K562 (cell line): ENCODE data around the gene CGNL1. TPM values are rescaled to one million over a fixed set of nuclear protein-coding genes. Genes with fewer than 3 reads are reported as not detected.

ENCODE experiments used
- ATAC-seq: fragments of 200-7000 bp; cut with Tn5 transposase; 3 replicates; pipeline ENCODE4 v1.9.1; 2020; ENCODE audit warnings: moderate library complexity
- BruUV-seq: library from RNA; stranded (reverse); fragments of 400-500 nt; replicated peaks from 2 replicates; lab custom pipeline; 2021; lab: Mats Ljungman, UMichigan
- CTCF ChIA-PET: fragments of 300-600 bp; formaldehyde crosslinking; extraction: SDS; loops from one replicate; lab custom pipeline; 2021; ENCODE audit warnings: low intra/inter-chr PET ratio; lab: Yijun Ruan, JAX
- POLR2A ChIA-PET: fragments of 300-600, 350-650 bp; sonication (Branson Sonifier 250); formaldehyde crosslinking; extraction: SDS; loops from one replicate; lab custom pipeline; 2021; ENCODE audit warnings: antibody characterized with exemption, inconsistent platforms; lab: Yijun Ruan, JAX
- DNase-seq, 4 experiments: peaks; one replicate each; pipeline versions ENCODE4 v3.0.0 to v3.0.0-alpha.2; 2011 to 2018; ENCODE audit warnings: low spot score in 3 of 4, mixed read lengths in 3 of 4; ENCODE audit errors: extremely low read depth in 1 of 4
- FAIRE-seq: peaks from 2 replicates; lab custom pipeline; 2011; peaks lifted over from hg19 to GRCh38; lab: Jason Lieb, UNC
- H2AFZ ChIP-seq: 2 replicates; pipeline ENCODE4 v1.6.0; 2011; ENCODE audit warnings: low read depth, low read length, control low read depth, inconsistent platforms
- H3K27ac ChIP-seq: fragments of 200-600 bp; 3 replicates; pipeline ENCODE4 v1.8.0; 2011; ENCODE audit warnings: low read depth, mild to moderate bottlenecking, control low read depth, inconsistent platforms, low read length, moderate library complexity, mixed read lengths; ENCODE audit errors: extremely low read depth
- H3K27me3 ChIP-seq, 2 experiments: fragments of 300-600 bp in 1 of 2; 2 replicates in 1 of 2; 3 replicates in 1 of 2; pipeline versions ENCODE4 v1.6.0 to v1.8.0; 2011; ENCODE audit warnings: inconsistent platforms in 2 of 2, low read length in 2 of 2, mild to moderate bottlenecking in 1 of 2, mixed read lengths in 1 of 2, moderate library complexity in 1 of 2; ENCODE audit not compliant: control insufficient read depth in 2 of 2, insufficient read depth in 2 of 2
- H3K36me3 ChIP-seq: fragments of 300-600 bp; 3 replicates; pipeline ENCODE4 v1.8.0; 2011; ENCODE audit warnings: mild to moderate bottlenecking, low read length, inconsistent platforms; ENCODE audit not compliant: control insufficient read depth, insufficient read depth
- H3K4me1 ChIP-seq, 2 experiments: fragments of 200-600 bp in 1 of 2; replicated peaks in 1 of 2; 2 replicates in 1 of 2; 3 replicates in 1 of 2; pipeline versions ENCODE4 v1.5.1 to v1.8.0; 2011; ENCODE audit warnings: inconsistent platforms in 2 of 2, low read length in 2 of 2, mild to moderate bottlenecking in 1 of 2, mixed read lengths in 1 of 2, moderate library complexity in 1 of 2; ENCODE audit not compliant: control insufficient read depth in 2 of 2, insufficient read depth in 2 of 2
- H3K4me2 ChIP-seq: 2 replicates; pipeline ENCODE4 v1.6.1; 2011; ENCODE audit warnings: low read length, control low read depth, inconsistent platforms, mixed read lengths; ENCODE audit not compliant: insufficient read depth
- H3K4me3 ChIP-seq: fragments of 200-600 bp; sonication (generic), shearing (Covaris generic); 2 replicates; pipeline ENCODE4 v1.5.1; 2016; ENCODE audit warnings: control low read depth, inconsistent platforms
- H3K79me2 ChIP-seq: fragments of 200-600 bp; 3 replicates; pipeline ENCODE4 v1.8.0; 2011; ENCODE audit warnings: low read length, inconsistent platforms; ENCODE audit not compliant: control insufficient read depth, insufficient read depth
- H3K9ac ChIP-seq, 2 experiments: 2 replicates each; pipeline versions ENCODE4 v1.6.0 to v1.6.1; 2011; ENCODE audit warnings: low read depth in 2 of 2, low read length in 2 of 2, control low read depth in 1 of 2, inconsistent platforms in 1 of 2, mild to moderate bottlenecking in 1 of 2, mixed read lengths in 1 of 2; ENCODE audit not compliant: insufficient read depth in 1 of 2
- H3K9me1 ChIP-seq: one replicate; pipeline ENCODE4 v1.6.0; 2011; ENCODE audit warnings: inconsistent platforms, mild to moderate bottlenecking, low read length, moderate library complexity; ENCODE audit not compliant: control insufficient read depth, insufficient read depth
- H3K9me3 ChIP-seq: replicated peaks from 2 replicates; pipeline ENCODE4 v1.5.1; 2011; ENCODE audit warnings: low read depth, low read length, inconsistent platforms; ENCODE audit not compliant: control insufficient read depth, insufficient read depth
- H4K20me1 ChIP-seq: replicated peaks from 2 replicates; pipeline ENCODE4 v1.6.1; 2011; ENCODE audit warnings: low read length, inconsistent platforms, mixed read lengths; ENCODE audit not compliant: control insufficient read depth, insufficient read depth
- CCNT2 ChIP-seq: IDR thresholded peaks from 2 replicates; pipeline ENCODE4 v1.6.1; 2011; ENCODE audit warnings: borderline replicate concordance, low read depth, mild to moderate bottlenecking, moderate library complexity, mixed read lengths, low read length; ENCODE audit not compliant: insufficient read length; ENCODE audit errors: extremely low read depth
- HNRNPK ChIP-seq: fragments of 200-400 bp; formaldehyde crosslinking; IDR thresholded peaks from one replicate; pipeline ENCODE4 v1.6.1; 2018; ENCODE audit warnings: mild to moderate bottlenecking, low read depth, low read length; ENCODE audit not compliant: poor library complexity, severe bottlenecking
- KAT7 ChIP-seq: sonication (generic); formaldehyde crosslinking; IDR thresholded peaks from 2 replicates; pipeline ENCODE4 v1.8.0; 2022; ENCODE audit warnings: missing genetic modification reagents, mild to moderate bottlenecking, borderline replicate concordance
- MCM5 ChIP-seq: fragments of 450-650 bp; IDR thresholded peaks from 2 replicates; pipeline ENCODE4 v1.6.1; 2016; ENCODE audit warnings: low read depth
- RBM25 ChIP-seq: fragments of 200-400 bp; formaldehyde crosslinking; IDR thresholded peaks from 2 replicates; pipeline ENCODE4 v1.6.1; 2018; ENCODE audit warnings: low read length, low read depth, moderate library complexity; ENCODE audit not compliant: severe bottlenecking
- TBP ChIP-seq: optimal IDR thresholded peaks from 2 replicates; pipeline ENCODE3; 2011; ENCODE audit warnings: low read depth, low read length, improper control_type of control experiment
- TCF3 ChIP-seq: sonication (generic); formaldehyde crosslinking; IDR thresholded peaks from 2 replicates; pipeline ENCODE4 v1.4.0; 2020; ENCODE audit warnings: mild to moderate bottlenecking, missing genetic modification reagents
- ZNF224 ChIP-seq: sonication (generic); formaldehyde crosslinking; IDR thresholded peaks from 2 replicates; pipeline ENCODE4 v1.8.0; 2022; ENCODE audit warnings: mild to moderate bottlenecking, missing genetic modification reagents
- WGBS: fragments of 100-300 bp; shearing (Covaris generic); methylation state at CpG from one replicate; pipeline ENCODE4 v1.1.6; 2016; ENCODE audit warnings: low coverage, mixed read lengths; ENCODE audit not compliant: insufficient coverage; ENCODE audit errors: missing lambda C conversion rate; 5-methylcytosine and 5-hydroxymethylcytosine counted together
- in situ Hi-C: fragments of 300-500 bp; cut with MboI; formaldehyde crosslinking; loops from 4 replicates; pipeline ENCODE4 v1.15.0; 2018; ENCODE audit warnings: inconsistent platforms, mixed read lengths
- intact Hi-C: fragments of 100-400 bp; cut with micrococcal nuclease; formaldehyde crosslinking; loops from 2 replicates; pipeline ENCODE4 v1.14.2; 2022
- polyA plus RNA-seq, 8 experiments: library from polyadenylated mRNA; depleted of rRNA in 4 of 8; stranded (reverse) in 5 of 8; unstranded in 3 of 8; fragments of >200 nt; fragmentation: Nextera tagmentation in 2 of 8; fragmentation: Illumina TruSeq in 1 of 8; extraction: Ambion mirVana in 2 of 8; extraction: Trizol in 1 of 8; gene quantifications; 2 replicates each; pipeline versions ENCODE4 v1.2.1 to v1.2.3, GENCODE V29; 2011 to 2014; ENCODE audit warnings: inconsistent platforms in 1 of 8, missing spikeins in 1 of 8
- total RNA-seq, 7 experiments: library from RNA; depleted of rRNA in 6 of 7; stranded (reverse); fragments of >200 nt in 6 of 7; fragmentation: Illumina TruSeq in 2 of 7; extraction: Trizol in 2 of 7; gene quantifications; 2 replicates each; pipeline versions ENCODE4 v1.2.1 to v1.2.3, GENCODE V29; 2011 to 2021; ENCODE audit warnings: low replicate concordance in 1 of 7

The CGNL1 gene
- total and polyA plus RNA-seq, 9 of the 15 experiments (the other 6 are each of a cell fraction or from before 2014, with no cell fraction given) = 0.01 to 0.07 TPM; not detected in 7

DNA sequence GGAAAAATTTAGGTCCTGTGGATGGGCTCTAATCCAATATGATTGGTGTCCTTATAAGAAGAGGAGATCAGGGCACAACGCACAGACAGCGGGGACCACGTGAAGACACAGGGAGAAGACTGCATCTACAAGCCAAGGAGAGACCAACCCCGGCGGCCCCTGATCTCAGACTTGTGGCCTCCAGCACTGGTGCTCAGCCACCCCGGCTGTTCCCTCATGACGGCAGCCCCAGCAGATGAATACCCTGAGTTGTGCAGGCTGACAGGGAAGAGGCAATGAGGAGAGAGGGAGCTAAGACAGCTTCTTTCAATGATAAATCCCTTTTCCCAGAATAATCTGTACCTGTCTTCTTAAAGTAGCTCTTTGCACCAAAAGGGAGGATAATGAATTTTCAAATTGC, 33.3 kb upstream of the CGNL1 start:
- Histone ChIP-seq H3K27ac (no peak overlapping the region), H3K9ac (no peak overlapping the region), H3K9me3 (no peaks in the 10 kb centered on the region), H3K79me2 (no peaks in the 10 kb centered on the region), H3K4me1 (no peaks in the 10 kb centered on the region), H3K36me3 (no peaks in the 10 kb centered on the region), H4K20me1 (no peaks in the 10 kb centered on the region), H3K27me3 (no peaks in the 10 kb centered on the region), H3K4me3 (no peak overlapping the region), H3K9me1 (no peaks in the 10 kb centered on the region), H2AFZ (peak overlapping the region; percentile 40; the same call in 1 of the 2 replicates), H3K4me2 (no peak overlapping the region)
- 38% methylated on average over 7 of the region's 7 CpGs for WGBS
- ChIA-PET CTCF (no interaction called here), POLR2A (interaction anchor here (0.6 to 2.0 kb wide), 3 partner anchors 9 to 185 kb away, joined by 3 to 5 read pairs (median 4); no protein-coding TSS in a partner anchor)
- intact Hi-C loops (loop anchor here (10.0 kb wide), 1 partner anchor 92 kb away; no protein-coding TSS in a partner anchor), in situ Hi-C loops (loop anchor here (5.0 kb wide), 1 partner anchor 189 kb away; no protein-coding TSS in a partner anchor)
- BruUV-seq = no TSS peak
- DNase-seq (no peak), FAIRE-seq (no peak), ATAC-seq (no peak)
- no peak for TF ChIP-seq TCF3 (CRISPR knock-in tag)
- TF ChIP-seq KAT7 (CRISPR knock-in tag) = no peak
- no peak for TF ChIP-seq MCM5
- TF ChIP-seq ZNF224 (CRISPR knock-in tag) = no peak
- no peak for TF ChIP-seq TBP
- no peak for TF ChIP-seq HNRNPK
- TF ChIP-seq RBM25 = no peak
- TF ChIP-seq CCNT2 = no peak
